KMS-11 (cell line): Measurements from ENCODE around the gene CREB3L4.

Experiments
- H2AFZ ChIP-seq: fragments of 200-600 bp; sonication (generic); 2 replicates; pipeline ENCODE4 v1.6.1; 2016; ENCODE audit warnings: antibody characterized with exemption, mixed run types, low read depth
- H3K27ac ChIP-seq: fragments of 200-600 bp; sonication (generic); 2 replicates; pipeline ENCODE4 v1.6.1; 2016; ENCODE audit warnings: mild to moderate bottlenecking, mixed run types
- H3K27me3 ChIP-seq: fragments of 200-600 bp; sonication (generic); 2 replicates; pipeline ENCODE4 v1.6.1; 2017; ENCODE audit warnings: mild to moderate bottlenecking, low read depth, mixed run types, moderate library complexity; ENCODE audit not compliant: insufficient read depth
- H3K36me3 ChIP-seq: fragments of 200-600 bp; sonication (generic); 2 replicates; pipeline ENCODE4 v1.6.1; 2017; ENCODE audit warnings: mild to moderate bottlenecking, mixed run types; ENCODE audit not compliant: insufficient read depth
- H3K4me1 ChIP-seq: fragments of 200-600 bp; sonication (generic); 2 replicates; pipeline ENCODE4 v1.6.1; 2016; ENCODE audit warnings: mild to moderate bottlenecking, low read depth, mixed run types; ENCODE audit not compliant: poor library complexity, severe bottlenecking
- H3K4me2 ChIP-seq: fragments of 200-600 bp; sonication (generic); 2 replicates; pipeline ENCODE4 v1.7.0; 2016; ENCODE audit warnings: mild to moderate bottlenecking, mixed run types
- H3K4me3 ChIP-seq: fragments of 200-600 bp; sonication (generic); IDR thresholded peaks from 2 replicates; pipeline ENCODE4 v1.6.1; 2017; ENCODE audit warnings: low read depth, low read length, mixed read lengths; ENCODE audit not compliant: insufficient read depth
- H3K79me2 ChIP-seq: fragments of 200-600 bp; sonication (generic); 2 replicates; pipeline ENCODE4 v1.6.1; 2016; ENCODE audit warnings: low read depth, mixed run types; ENCODE audit not compliant: insufficient read depth
- H3K9ac ChIP-seq: fragments of 200-600 bp; sonication (generic); 2 replicates; pipeline ENCODE4 v1.6.1; 2016; ENCODE audit warnings: mild to moderate bottlenecking, mixed run types
- H4K20me1 ChIP-seq: fragments of 200-600 bp; sonication (generic); 2 replicates; pipeline ENCODE4 v1.6.1; 2016; ENCODE audit warnings: mild to moderate bottlenecking, mixed run types; ENCODE audit not compliant: insufficient read depth
- TF ChIP-seq, protein P1 (sequence below): fragments of 200-600 bp; sonication (generic); conservative IDR thresholded peaks from 2 replicates; pipeline ENCODE4 v1.6.1; 2017; ENCODE audit warnings: low read depth, mild to moderate bottlenecking, antibody characterized with exemption, low read length, moderate library complexity, mixed read lengths

The CREB3L4 gene

DNA sequence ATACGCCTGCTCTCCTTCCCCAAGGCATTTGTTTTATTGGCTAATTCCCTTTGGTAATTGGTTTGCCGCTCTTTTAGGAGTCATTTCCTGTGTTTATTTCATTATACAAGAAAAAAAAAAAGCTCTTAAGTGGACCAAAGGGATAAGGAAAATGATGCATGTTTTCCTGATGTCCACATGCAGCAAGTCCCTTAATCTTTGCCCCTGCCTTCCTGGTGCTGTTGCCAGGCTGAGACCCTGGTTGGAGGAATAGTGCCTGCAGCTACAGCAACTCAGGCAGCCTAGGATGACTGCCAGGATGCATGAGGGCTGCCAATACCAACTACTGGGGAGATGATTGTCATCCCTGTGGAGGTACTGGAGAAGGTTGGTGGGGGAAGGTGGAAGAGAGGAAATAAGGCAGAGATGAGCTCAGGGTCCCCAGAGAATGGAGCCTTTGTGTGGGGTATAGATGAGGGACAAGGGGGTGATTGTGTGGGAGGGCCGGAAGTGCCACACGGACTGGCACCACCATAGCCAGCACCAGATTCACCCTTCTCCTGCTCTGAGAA, 38.8 kb upstream of the CREB3L4 start:
- Histone ChIP-seq H3K36me3 (no peaks in the 10 kb centered on the region), H3K27me3 (no peaks in the 10 kb centered on the region), H3K27ac (no peak overlapping the region), H3K4me3 (no peak overlapping the region), H3K79me2 (peaks cover 9% of the 10 kb centered on the region), H4K20me1 (no peaks in the 10 kb centered on the region), H2AFZ (no peak overlapping the region), H3K4me2 (no peak overlapping the region), H3K4me1 (peaks cover 8% of the 10 kb centered on the region), H3K9ac (no peak overlapping the region)
- TF ChIP-seq, protein P1, sequence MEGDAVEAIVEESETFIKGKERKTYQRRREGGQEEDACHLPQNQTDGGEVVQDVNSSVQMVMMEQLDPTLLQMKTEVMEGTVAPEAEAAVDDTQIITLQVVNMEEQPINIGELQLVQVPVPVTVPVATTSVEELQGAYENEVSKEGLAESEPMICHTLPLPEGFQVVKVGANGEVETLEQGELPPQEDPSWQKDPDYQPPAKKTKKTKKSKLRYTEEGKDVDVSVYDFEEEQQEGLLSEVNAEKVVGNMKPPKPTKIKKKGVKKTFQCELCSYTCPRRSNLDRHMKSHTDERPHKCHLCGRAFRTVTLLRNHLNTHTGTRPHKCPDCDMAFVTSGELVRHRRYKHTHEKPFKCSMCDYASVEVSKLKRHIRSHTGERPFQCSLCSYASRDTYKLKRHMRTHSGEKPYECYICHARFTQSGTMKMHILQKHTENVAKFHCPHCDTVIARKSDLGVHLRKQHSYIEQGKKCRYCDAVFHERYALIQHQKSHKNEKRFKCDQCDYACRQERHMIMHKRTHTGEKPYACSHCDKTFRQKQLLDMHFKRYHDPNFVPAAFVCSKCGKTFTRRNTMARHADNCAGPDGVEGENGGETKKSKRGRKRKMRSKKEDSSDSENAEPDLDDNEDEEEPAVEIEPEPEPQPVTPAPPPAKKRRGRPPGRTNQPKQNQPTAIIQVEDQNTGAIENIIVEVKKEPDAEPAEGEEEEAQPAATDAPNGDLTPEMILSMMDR: no peak

DNA sequence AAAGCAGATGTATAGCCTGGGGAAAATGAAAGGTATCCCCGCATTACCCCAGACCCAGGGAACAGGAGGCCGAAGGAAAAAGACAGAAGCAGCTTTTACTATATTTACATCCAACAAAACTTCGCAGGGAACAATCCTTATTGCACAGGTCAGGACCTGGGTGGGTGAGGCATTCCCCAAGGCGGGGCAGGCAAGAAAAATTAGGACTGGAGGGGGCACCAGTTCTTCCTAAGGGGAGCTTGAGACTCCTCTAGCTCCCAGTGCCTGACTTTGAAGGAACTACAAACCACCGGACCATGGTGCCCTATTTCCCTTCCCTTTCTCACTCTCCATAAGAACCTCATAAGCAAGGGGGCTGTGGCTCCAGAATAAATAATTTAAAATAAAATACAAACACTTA, 38.3 kb upstream of the CREB3L4 start:
- H3K79me2 ChIP-seq: peaks cover 3% of the 10 kb centered on the region
- H3K4me3 ChIP-seq: no peak overlapping the region
- H3K4me2 ChIP-seq: no peak overlapping the region
- H2AFZ ChIP-seq: no peak overlapping the region
- H4K20me1 ChIP-seq: no peaks in the 10 kb centered on the region
- H3K4me1 ChIP-seq: peaks cover 2% of the 10 kb centered on the region
- TF ChIP-seq, protein P1: no peak
- no peaks in the 10 kb centered on the region for H3K27me3 ChIP-seq
- no peak overlapping the region for H3K9ac ChIP-seq
- no peak overlapping the region for H3K27ac ChIP-seq
- no peaks in the 10 kb centered on the region for H3K36me3 ChIP-seq

DNA sequence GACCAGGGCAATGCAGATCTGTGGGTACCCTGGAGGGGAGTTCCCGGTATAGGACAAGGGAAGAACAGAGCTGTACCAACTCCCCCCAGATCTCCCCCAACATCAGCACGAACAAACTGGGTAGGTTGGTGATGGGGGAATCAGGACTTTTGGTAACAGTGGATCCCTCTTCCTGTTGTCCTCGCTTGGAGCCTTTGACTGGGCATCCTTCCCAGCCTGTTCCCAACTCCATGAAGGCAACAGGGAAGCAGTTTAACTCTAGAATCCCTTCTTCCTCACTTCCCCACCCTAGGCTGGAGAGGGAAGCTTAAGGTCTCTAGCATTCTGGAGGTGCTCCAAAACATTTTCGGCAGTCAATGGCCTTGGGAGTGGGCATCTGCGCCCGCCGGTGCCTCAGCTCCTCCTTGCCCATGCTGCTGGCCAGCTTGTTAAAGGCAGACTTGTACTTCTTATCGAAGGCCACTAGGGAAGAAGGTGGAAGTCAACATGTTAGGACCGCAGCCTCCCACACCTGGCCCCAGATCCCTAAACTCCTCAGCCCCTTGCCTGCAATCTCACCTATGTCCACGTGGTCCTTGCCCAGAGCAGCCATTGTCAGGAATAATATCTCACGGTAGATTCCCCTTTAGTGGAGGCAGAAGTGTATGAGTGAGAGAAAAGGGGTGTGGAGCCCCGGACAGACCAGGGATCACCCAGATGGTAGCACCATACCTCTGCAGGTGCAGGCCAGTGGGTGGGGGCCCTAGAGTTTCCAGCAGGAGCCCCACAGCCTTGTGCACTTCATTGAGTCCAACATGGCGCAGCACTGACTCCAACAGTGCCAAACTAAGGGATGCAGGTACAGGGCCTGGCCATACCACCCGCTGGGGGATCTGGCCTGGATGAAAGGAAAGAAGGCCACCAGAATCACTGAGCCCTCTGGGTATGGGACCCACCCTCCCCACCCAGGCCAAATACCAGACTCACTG, 37.4 kb upstream of the CREB3L4 start:
- Histone ChIP-seq H4K20me1 (no peaks in the 10 kb centered on the region), H3K9ac (no peak overlapping the region), H3K4me3 (no peak overlapping the region), H3K4me1 (no peaks in the 10 kb centered on the region), H3K27me3 (no peaks in the 10 kb centered on the region), H3K36me3 (no peaks in the 10 kb centered on the region), H3K4me2 (no peak overlapping the region), H3K27ac (no peak overlapping the region), H3K79me2 (no peaks in the 10 kb centered on the region), H2AFZ (no peak overlapping the region)
- TF ChIP-seq, protein P1: peak; percentile 47

DNA sequence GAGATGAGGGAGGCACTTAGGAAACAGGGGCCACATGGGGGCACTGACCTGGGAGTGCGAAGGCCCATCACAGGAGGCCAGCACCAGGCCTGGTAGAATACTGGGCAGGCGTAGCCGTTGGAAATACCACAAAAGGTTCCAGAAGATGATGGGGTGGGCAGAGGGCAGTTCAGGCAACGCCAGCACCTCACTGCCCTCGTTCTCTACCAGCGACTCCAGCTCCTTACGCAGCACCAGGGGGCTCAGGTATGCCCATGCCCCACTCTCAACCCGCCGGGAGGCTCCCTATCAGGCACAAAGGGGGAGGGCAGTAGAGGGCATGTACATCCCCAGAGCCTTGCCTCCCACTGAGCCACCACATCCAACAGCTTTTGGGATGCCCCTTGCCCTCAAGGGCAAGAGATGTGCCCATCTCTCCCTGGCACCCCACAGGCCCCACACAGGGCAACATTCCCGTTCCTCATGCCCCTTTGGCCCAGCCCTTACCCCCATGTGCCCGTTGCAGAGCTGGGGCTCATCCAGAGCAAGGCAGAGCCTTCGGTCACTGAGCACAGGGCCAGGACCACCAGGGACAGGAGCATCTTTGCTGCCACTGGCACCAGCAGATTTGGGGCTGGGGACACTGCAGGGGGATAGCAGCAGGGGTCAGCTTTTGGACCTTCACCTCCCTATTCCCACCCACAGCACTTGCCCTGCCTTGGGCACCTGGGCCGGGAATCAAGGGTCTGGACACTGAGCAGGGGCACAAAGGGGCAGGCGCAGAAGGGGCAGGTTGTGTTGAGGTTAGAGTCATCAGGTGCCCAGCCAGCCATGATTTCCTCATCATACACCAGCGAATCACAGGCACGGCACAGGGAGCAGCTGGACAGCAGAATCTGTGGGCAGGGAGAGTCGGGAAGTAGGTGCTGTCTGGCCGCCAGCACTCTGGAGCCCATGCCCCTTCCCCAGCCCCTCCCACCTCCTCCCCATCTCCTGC, 35.3 kb upstream of the CREB3L4 start:
- no peaks in the 10 kb centered on the region for H4K20me1 ChIP-seq
- H3K79me2 ChIP-seq: no peaks in the 10 kb centered on the region
- H3K36me3 ChIP-seq: no peaks in the 10 kb centered on the region
- no peak overlapping the region for H3K27ac ChIP-seq
- H3K4me1 ChIP-seq: no peaks in the 10 kb centered on the region
- H2AFZ ChIP-seq: no peak overlapping the region
- H3K27me3 ChIP-seq: no peaks in the 10 kb centered on the region
- no peak overlapping the region for H3K4me2 ChIP-seq
- TF ChIP-seq, protein P1: no peak
- no peak overlapping the region for H3K9ac ChIP-seq
- H3K4me3 ChIP-seq: no peak overlapping the region
